Glutamatergic neuron (in vitro differentiated cells): Measurements from ENCODE around the gene BCKDK. TPM values are rescaled to one million over a fixed set of nuclear protein-coding genes. Genes with fewer than 3 reads are reported as not detected.

Experiments used
- DNase-seq: peaks from one replicate; pipeline ENCODE4 v3.0.0; 2022
- H3K27ac Mint-ChIP-seq: one replicate; pipeline ENCODE4 v1.8.0; 2020; ENCODE audit warnings: mild to moderate bottlenecking, mixed read lengths, inconsistent platforms; ENCODE audit not compliant: unreplicated experiment
- H3K27me3 Mint-ChIP-seq: one replicate; pipeline ENCODE4 v1.8.0; 2020; ENCODE audit warnings: mild to moderate bottlenecking, moderate library complexity, mixed read lengths, inconsistent platforms; ENCODE audit not compliant: unreplicated experiment
- H3K36me3 Mint-ChIP-seq: one replicate; pipeline ENCODE4 v1.8.0; 2020; ENCODE audit warnings: mild to moderate bottlenecking, mixed read lengths, inconsistent platforms; ENCODE audit not compliant: unreplicated experiment
- H3K4me1 Mint-ChIP-seq: one replicate; pipeline ENCODE4 v1.8.0; 2020; ENCODE audit warnings: mild to moderate bottlenecking, low read depth, mixed read lengths, inconsistent platforms; ENCODE audit not compliant: unreplicated experiment
- H3K4me3 Mint-ChIP-seq: one replicate; pipeline ENCODE4 v1.8.0; 2020; ENCODE audit warnings: mild to moderate bottlenecking, mixed read lengths, inconsistent platforms; ENCODE audit not compliant: unreplicated experiment
- H3K9me3 Mint-ChIP-seq: one replicate; pipeline ENCODE4 v1.8.0; 2020; ENCODE audit warnings: mild to moderate bottlenecking, moderate library complexity, mixed read lengths, inconsistent platforms; ENCODE audit not compliant: unreplicated experiment
- CTCF ChIP-seq: fragments of 200-600 bp; sonication (generic); IDR thresholded peaks from one replicate; pipeline ENCODE4 v1.5.0; 2021; ENCODE audit not compliant: partially characterized antibody, unreplicated experiment
- total RNA-seq: library from RNA; stranded (reverse); fragmentation: NEBNext Ultra II Directional; extraction: Animal tissue kit (Norgen Biotek cat#: 25700); gene quantifications from one replicate; pipeline ENCODE4 v1.2.1, GENCODE V29; 2021; ENCODE audit not compliant: unreplicated experiment

The BCKDK gene
- total RNA-seq, 1 donor from 2014 or later = 62.4 TPM

GRCh38 chr16:31073142-31073969, 34.8 kb upstream of the BCKDK start:
- Mint-ChIP-seq H3K4me1 (peaks cover 10% of the 10 kb centered on the region), H3K9me3 (peaks cover 15% of the 10 kb centered on the region), H3K36me3 (no peaks in the 10 kb centered on the region), H3K27ac (peak overlapping the region; percentile 99), H3K4me3 (peak overlapping the region; percentile 98), H3K27me3 (peaks cover 2% of the 10 kb centered on the region)
- no peak for TF ChIP-seq CTCF
- peak; percentile 97 for DNase-seq

- H3K9me3 Mint-ChIP-seq = peaks cover 16% of the 10 kb centered on the region
- peaks cover 10% of the 10 kb centered on the region for H3K4me1 Mint-ChIP-seq
Observed at GRCh38 chr16:31073970-31074813, 34.0 kb upstream of the BCKDK start, which contains the start of the genes ZNF646 and ZNF668. ZNF646 (plus strand) TSS chr16:31074422; CDS start chr16:31076325, 1,903 bp downstream. ZNF668 (minus strand) TSS chr16:31074240; CDS start chr16:31064459, 9,781 bp downstream.

GRCh38 chr16:31074814-31075183, 33.4 kb upstream of the BCKDK start:
- peaks cover 2% of the 10 kb centered on the region for H3K27me3 Mint-ChIP-seq
- H3K27ac Mint-ChIP-seq = peak overlapping the region; percentile 97
- H3K9me3 Mint-ChIP-seq = peaks cover 16% of the 10 kb centered on the region
- H3K4me1 Mint-ChIP-seq = peaks cover 10% of the 10 kb centered on the region
- DNase-seq = no peak
- H3K36me3 Mint-ChIP-seq = no peaks in the 10 kb centered on the region
- H3K4me3 Mint-ChIP-seq = peak overlapping the region; percentile 97
- TF ChIP-seq CTCF = no peak

More at GRCh38 chr16:31073970-31074813, 34.0 kb upstream of the BCKDK start, which contains the start of the genes ZNF646 and ZNF668:
- Mint-ChIP-seq H3K4me3 (peak within 1 kb of the TSS; percentile 98), H3K36me3 (no peaks in the 10 kb centered on the region), H3K27me3 (peaks cover 2% of the 10 kb centered on the region), H3K27ac (peak within 1 kb of the TSS; percentile 99)
- DNase-seq = peak; percentile 96
- no peak for TF ChIP-seq CTCF

GRCh38 chr16:31076319-31076718, 31.9 kb upstream of the BCKDK start:
- no peak for TF ChIP-seq CTCF
- Mint-ChIP-seq H3K36me3 (no peaks in the 10 kb centered on the region), H3K27ac (peak overlapping the region; percentile 64), H3K4me3 (no peak overlapping the region), H3K27me3 (peaks cover 2% of the 10 kb centered on the region), H3K4me1 (peaks cover 12% of the 10 kb centered on the region), H3K9me3 (peaks cover 17% of the 10 kb centered on the region)
- no peak for DNase-seq
